ENCODE measurements around the gene COBL.

DNA sequence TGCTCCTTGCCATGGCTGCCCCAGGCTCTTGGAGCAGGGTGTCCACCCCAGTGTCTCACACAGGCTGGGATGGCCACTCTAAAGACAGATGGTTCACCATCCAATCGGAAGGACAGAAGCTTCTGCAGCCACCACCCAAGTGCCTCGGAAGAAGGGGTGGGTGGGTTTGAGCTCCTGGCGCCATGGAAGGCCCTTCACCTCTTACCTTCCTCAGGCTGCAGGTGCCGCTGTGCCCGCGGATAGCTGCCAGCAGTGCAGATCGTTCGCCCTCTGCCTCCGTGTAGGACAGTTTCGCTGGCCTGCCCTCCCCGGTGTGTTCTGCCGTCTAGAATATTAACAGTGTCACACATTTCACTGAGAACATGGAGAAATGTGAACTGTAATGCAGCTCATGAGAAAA, 290.3 kb downstream of the COBL start:
- TF ChIP-seq, protein P1, sequence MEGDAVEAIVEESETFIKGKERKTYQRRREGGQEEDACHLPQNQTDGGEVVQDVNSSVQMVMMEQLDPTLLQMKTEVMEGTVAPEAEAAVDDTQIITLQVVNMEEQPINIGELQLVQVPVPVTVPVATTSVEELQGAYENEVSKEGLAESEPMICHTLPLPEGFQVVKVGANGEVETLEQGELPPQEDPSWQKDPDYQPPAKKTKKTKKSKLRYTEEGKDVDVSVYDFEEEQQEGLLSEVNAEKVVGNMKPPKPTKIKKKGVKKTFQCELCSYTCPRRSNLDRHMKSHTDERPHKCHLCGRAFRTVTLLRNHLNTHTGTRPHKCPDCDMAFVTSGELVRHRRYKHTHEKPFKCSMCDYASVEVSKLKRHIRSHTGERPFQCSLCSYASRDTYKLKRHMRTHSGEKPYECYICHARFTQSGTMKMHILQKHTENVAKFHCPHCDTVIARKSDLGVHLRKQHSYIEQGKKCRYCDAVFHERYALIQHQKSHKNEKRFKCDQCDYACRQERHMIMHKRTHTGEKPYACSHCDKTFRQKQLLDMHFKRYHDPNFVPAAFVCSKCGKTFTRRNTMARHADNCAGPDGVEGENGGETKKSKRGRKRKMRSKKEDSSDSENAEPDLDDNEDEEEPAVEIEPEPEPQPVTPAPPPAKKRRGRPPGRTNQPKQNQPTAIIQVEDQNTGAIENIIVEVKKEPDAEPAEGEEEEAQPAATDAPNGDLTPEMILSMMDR (IDR thresholded peaks at IDR 0.05), result no peak
- TF ChIP-seq POLR2A (IDR thresholded peaks at IDR 0.05), result no peak
